BE2C (cell line): Measurements from ENCODE around the gene PLXNB2.
A peak's percentile ranks its signal among the peaks of the same experiment; 100 is the strongest.

ENCODE experiments used
- DNase-seq: peaks from one replicate; pipeline ENCODE4 v3.0.0-alpha.2; 2020
- H3K27me3 ChIP-seq: fragments of 250-450 bp; sonication (Bioruptor Pico); 2 replicates; pipeline ENCODE4 v1.5.1; 2020; ENCODE audit warnings: mild to moderate bottlenecking
- H3K36me3 ChIP-seq: fragments of 250-450 bp; sonication (Bioruptor Pico); 2 replicates; pipeline ENCODE4 v1.5.1; 2020; ENCODE audit warnings: mild to moderate bottlenecking
- H3K4me1 ChIP-seq: fragments of 250-450 bp; sonication (Bioruptor Pico); 2 replicates; pipeline ENCODE4 v1.5.1; 2020
- H3K4me3 ChIP-seq: 2 replicates; pipeline ENCODE4 v1.5.1; 2011; ENCODE audit warnings: low read depth, low read length
- H3K9me3 ChIP-seq: fragments of 250-450 bp; sonication (Bioruptor Pico); 2 replicates; pipeline ENCODE4 v1.5.1; 2020
- TF ChIP-seq, protein P1 (sequence below): IDR thresholded peaks from 2 replicates; pipeline ENCODE4 v1.5.1; 2012; ENCODE audit warnings: mild to moderate bottlenecking, low read depth, low read length

PLXNB2 gene

GRCh38 chr22:50308986-50309600 is 1.6 kb upstream of the PLXNB2 start:
- Histone ChIP-seq H3K27me3 (no peaks in the 10 kb centered on the region), H3K4me1 (peaks cover 34% of the 10 kb centered on the region), H3K9me3 (no peaks in the 10 kb centered on the region), H3K36me3 (no peaks in the 10 kb centered on the region; the same call in 1 of the 2 replicates), H3K4me3 (no peak overlapping the region)
- TF ChIP-seq, protein P1, sequence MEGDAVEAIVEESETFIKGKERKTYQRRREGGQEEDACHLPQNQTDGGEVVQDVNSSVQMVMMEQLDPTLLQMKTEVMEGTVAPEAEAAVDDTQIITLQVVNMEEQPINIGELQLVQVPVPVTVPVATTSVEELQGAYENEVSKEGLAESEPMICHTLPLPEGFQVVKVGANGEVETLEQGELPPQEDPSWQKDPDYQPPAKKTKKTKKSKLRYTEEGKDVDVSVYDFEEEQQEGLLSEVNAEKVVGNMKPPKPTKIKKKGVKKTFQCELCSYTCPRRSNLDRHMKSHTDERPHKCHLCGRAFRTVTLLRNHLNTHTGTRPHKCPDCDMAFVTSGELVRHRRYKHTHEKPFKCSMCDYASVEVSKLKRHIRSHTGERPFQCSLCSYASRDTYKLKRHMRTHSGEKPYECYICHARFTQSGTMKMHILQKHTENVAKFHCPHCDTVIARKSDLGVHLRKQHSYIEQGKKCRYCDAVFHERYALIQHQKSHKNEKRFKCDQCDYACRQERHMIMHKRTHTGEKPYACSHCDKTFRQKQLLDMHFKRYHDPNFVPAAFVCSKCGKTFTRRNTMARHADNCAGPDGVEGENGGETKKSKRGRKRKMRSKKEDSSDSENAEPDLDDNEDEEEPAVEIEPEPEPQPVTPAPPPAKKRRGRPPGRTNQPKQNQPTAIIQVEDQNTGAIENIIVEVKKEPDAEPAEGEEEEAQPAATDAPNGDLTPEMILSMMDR: no peak
- no peak for DNase-seq

- TF ChIP-seq, protein P1: no peak
- no peak overlapping the region for H3K4me3 ChIP-seq
- no peaks in the 10 kb centered on the region; the same call in 1 of the 2 replicates for H3K36me3 ChIP-seq
- H3K4me1 ChIP-seq: peaks cover 40% of the 10 kb centered on the region
- H3K27me3 ChIP-seq: no peaks in the 10 kb centered on the region
- no peak for DNase-seq
- no peaks in the 10 kb centered on the region for H3K9me3 ChIP-seq
Observed at GRCh38 chr22:50308597-50308935, 1.1 kb upstream of the PLXNB2 start.

GRCh38 chr22:50307890-50308596 is 597 bp upstream of the PLXNB2 start:
- DNase-seq: no peak
- Histone ChIP-seq H3K36me3 (peaks cover 3% of the 10 kb centered on the region), H3K9me3 (no peaks in the 10 kb centered on the region), H3K4me1 (peaks cover 44% of the 10 kb centered on the region), H3K4me3 (no peak overlapping the region), H3K27me3 (no peaks in the 10 kb centered on the region)
- TF ChIP-seq, protein P1: no peak

- no peaks in the 10 kb centered on the region for H3K27me3 ChIP-seq
- H3K4me1 ChIP-seq: peaks cover 61% of the 10 kb centered on the region
- DNase-seq: peak; percentile 67
- H3K9me3 ChIP-seq: no peaks in the 10 kb centered on the region
- TF ChIP-seq, protein P1: no peak
- peak overlapping the region; percentile 92 for H3K4me3 ChIP-seq
- peaks cover 6% of the 10 kb centered on the region for H3K36me3 ChIP-seq
Observed at GRCh38 chr22:50305923-50306566, 1.4 kb downstream of the PLXNB2 start.

DNA sequence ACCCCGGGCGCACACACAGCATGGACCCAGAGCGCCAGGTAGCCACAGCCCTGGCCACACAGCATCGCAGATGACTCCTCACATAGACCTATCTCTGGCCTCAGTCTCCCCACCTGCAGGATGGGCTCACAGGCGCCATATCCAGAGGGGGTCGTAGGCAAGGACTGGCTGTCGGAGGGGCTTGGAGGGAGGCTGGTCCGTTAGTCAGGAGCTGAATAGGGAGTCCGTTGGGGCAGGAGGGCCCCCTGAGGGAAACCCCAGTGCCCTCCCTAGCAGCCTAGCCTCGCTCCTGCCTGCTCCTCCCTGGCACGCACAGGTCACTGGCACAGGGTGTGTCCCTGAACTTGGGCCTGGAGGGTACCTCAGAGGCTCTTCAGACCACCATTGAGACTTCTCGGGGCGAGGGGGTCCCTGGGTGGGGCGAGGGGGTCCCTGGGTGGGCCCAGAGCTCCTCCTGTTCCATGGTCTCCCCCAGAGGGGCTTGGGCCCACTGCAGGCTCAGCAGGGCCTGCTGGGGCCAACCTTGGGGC is 2.0 kb downstream of the PLXNB2 start:
- no peaks in the 10 kb centered on the region for H3K9me3 ChIP-seq
- no peak for DNase-seq
- TF ChIP-seq, protein P1: no peak
- peaks cover 64% of the 10 kb centered on the region for H3K4me1 ChIP-seq
- no peaks in the 10 kb centered on the region for H3K27me3 ChIP-seq
- peak overlapping the region; percentile 92 for H3K4me3 ChIP-seq
- H3K36me3 ChIP-seq: peaks cover 9% of the 10 kb centered on the region
